Immature natural killer cell (primary cell): Measurements from ENCODE around the gene RNF220. TPM values are rescaled to one million over a fixed set of nuclear protein-coding genes. Genes with fewer than 3 reads are reported as not detected.
"Not testable (repeated sequence)": the region's sequence is repeated elsewhere in the genome, so short reads cannot be mapped to it uniquely, and the experiment has no call there.

Experiments used
- DNase-seq, 3 donors: peaks; one replicate each; pipeline ENCODE4 v3.0.0; 2022; ENCODE audit warnings: mixed read lengths in 1 of 3
- H3K27ac Mint-ChIP-seq, 6 donors: one replicate each; pipeline ENCODE4 v1.8.0; 2020; ENCODE audit warnings: mixed read lengths in 6 of 6, mild to moderate bottlenecking in 5 of 6, inconsistent platforms in 4 of 6, moderate library complexity in 3 of 6
- H3K27me3 Mint-ChIP-seq, 3 donors: one replicate each; pipeline ENCODE4 v1.8.0; 2020 to 2021; ENCODE audit warnings: low read depth in 3 of 3, mild to moderate bottlenecking in 3 of 3, mixed read lengths in 3 of 3, moderate library complexity in 3 of 3, inconsistent platforms in 1 of 3
- H3K36me3 Mint-ChIP-seq, 3 donors: one replicate each; pipeline ENCODE4 v1.8.0; 2020; ENCODE audit warnings: mixed read lengths in 3 of 3, inconsistent platforms in 2 of 3, mild to moderate bottlenecking in 2 of 3
- H3K4me1 Mint-ChIP-seq, 2 donors: one replicate each; pipeline ENCODE4 v1.8.0; 2020; ENCODE audit warnings: inconsistent platforms in 2 of 2, mild to moderate bottlenecking in 2 of 2, mixed read lengths in 2 of 2, moderate library complexity in 1 of 2
- H3K4me3 Mint-ChIP-seq, 5 donors: one replicate each; pipeline ENCODE4 v1.8.0; 2020; ENCODE audit warnings: mild to moderate bottlenecking in 5 of 5, mixed read lengths in 5 of 5, inconsistent platforms in 3 of 5, moderate library complexity in 3 of 5
- H3K9me3 Mint-ChIP-seq, 6 donors: one replicate each; pipeline ENCODE4 v1.8.0; 2020; ENCODE audit warnings: mild to moderate bottlenecking in 6 of 6, mixed read lengths in 6 of 6, inconsistent platforms in 4 of 6, moderate library complexity in 3 of 6
- polyA plus RNA-seq, 3 donors: library from polyadenylated mRNA; unstranded; fragments of 300-500 nt; fragmentation: Illumina TruSeq; gene quantifications; one replicate each; pipeline ENCODE4 v1.2.3, GENCODE V29; 2021

RNF220 gene
- polyA plus RNA-seq, 3 donors from 2014 or later: 69.4 to 107 (median 83.2) TPM

- Mint-ChIP-seq H3K4me3 (no peak overlapping the region), H3K36me3 (peaks cover 0 to 4% (median 0%) of the 10 kb centered on the region in 3 donors), H3K9me3 (no peaks in the 10 kb centered on the region)
Observed at GRCh38 chr1:44557778-44558177, 152.7 kb downstream of the RNF220 start.

GRCh38 chr1:44558883-44559282 lies 153.8 kb downstream of the RNF220 start:
- Mint-ChIP-seq H3K36me3 (peaks cover 0 to 4% (median 0%) of the 10 kb centered on the region in 3 donors), H3K4me3 (no peak overlapping the region), H3K9me3 (no peaks in the 10 kb centered on the region), H3K27me3 (peaks cover 0 to 2% (median 1%) of the 10 kb centered on the region in 3 donors), H3K27ac (peak overlapping the region in 2 of 6 donors; percentile 49 to 51), H3K4me1 (peaks cover 28 to 35% of the 10 kb centered on the region in 2 donors)
- no peak for DNase-seq

More at GRCh38 chr1:44557778-44558177, 152.7 kb downstream of the RNF220 start:
- no peak for DNase-seq
- Mint-ChIP-seq H3K27me3 (peaks cover 1 to 3% (median 3%) of the 10 kb centered on the region in 3 donors), H3K4me1 (peaks cover 28 to 33% of the 10 kb centered on the region in 2 donors), H3K27ac (no peak overlapping the region)

GRCh38 chr1:44559330-44559729 lies 154.3 kb downstream of the RNF220 start:
- peak overlapping the region in 3 of 6 donors; percentile 38 to 65 (median 49) for H3K27ac Mint-ChIP-seq
- peaks cover 28 to 35% of the 10 kb centered on the region in 2 donors for H3K4me1 Mint-ChIP-seq
- no peaks in the 10 kb centered on the region for H3K9me3 Mint-ChIP-seq
- H3K27me3 Mint-ChIP-seq: peaks cover 0 to 2% (median 1%) of the 10 kb centered on the region in 3 donors
- H3K4me3 Mint-ChIP-seq: no peak overlapping the region
- no peak for DNase-seq
- H3K36me3 Mint-ChIP-seq: peaks cover 0 to 4% (median 0%) of the 10 kb centered on the region in 3 donors

- Mint-ChIP-seq H3K36me3 (peaks cover 0 to under 1% (median 0%) of the 10 kb centered on the region in 3 donors), H3K9me3 (no peaks in the 10 kb centered on the region), H3K27ac (peak overlapping the region; percentile 75 to 94 (median 87)), H3K4me1 (peaks cover 28 to 35% of the 10 kb centered on the region in 2 donors), H3K4me3 (peak overlapping the region in 4 of 5 donors; percentile 54 to 74 (median 65)), H3K27me3 (peaks cover 0 to 2% (median 1%) of the 10 kb centered on the region in 3 donors)
- DNase-seq: no peak
Observed at GRCh38 chr1:44559913-44560312, 154.9 kb downstream of the RNF220 start.

GRCh38 chr1:44560696-44561095 lies 155.6 kb downstream of the RNF220 start:
- DNase-seq: peak; percentile 15 to 31 (median 19)
- Mint-ChIP-seq H3K4me3 (peak overlapping the region; percentile 54 to 74 (median 71)), H3K27ac (peak overlapping the region; percentile 75 to 94 (median 87)), H3K4me1 (peaks cover 28 to 35% of the 10 kb centered on the region in 2 donors)
- not testable (repeated sequence) for H3K27me3 Mint-ChIP-seq, H3K36me3 Mint-ChIP-seq, H3K9me3 Mint-ChIP-seq

- peaks cover 17 to 23% of the 10 kb centered on the region in 2 donors for H3K4me1 Mint-ChIP-seq
- H3K9me3 Mint-ChIP-seq: no peaks in the 10 kb centered on the region
- no peak for DNase-seq
- no peaks in the 10 kb centered on the region for H3K36me3 Mint-ChIP-seq
- H3K4me3 Mint-ChIP-seq: no peak overlapping the region
- no peak overlapping the region for H3K27ac Mint-ChIP-seq
- H3K27me3 Mint-ChIP-seq: peaks cover 1 to 2% (median 2%) of the 10 kb centered on the region in 3 donors
Observed at GRCh38 chr1:44565259-44565750, 160.2 kb downstream of the RNF220 start.

GRCh38 chr1:44565833-44566232 lies 160.8 kb downstream of the RNF220 start:
- Mint-ChIP-seq H3K4me3 (no peak overlapping the region), H3K36me3 (no peaks in the 10 kb centered on the region), H3K27ac (no peak overlapping the region), H3K27me3 (peaks cover 1 to 4% (median 2%) of the 10 kb centered on the region in 3 donors), H3K4me1 (peaks cover 11 to 17% of the 10 kb centered on the region in 2 donors), H3K9me3 (no peaks in the 10 kb centered on the region)
- DNase-seq: no peak

- H3K27me3 Mint-ChIP-seq: peaks cover 1 to 3% (median 2%) of the 10 kb centered on the region in 3 donors
- H3K36me3 Mint-ChIP-seq: no peaks in the 10 kb centered on the region
- DNase-seq: no peak
- no peak overlapping the region for H3K4me3 Mint-ChIP-seq
- peak overlapping the region in 1 of 6 donors; percentile 27 for H3K27ac Mint-ChIP-seq
- no peaks in the 10 kb centered on the region for H3K9me3 Mint-ChIP-seq
- H3K4me1 Mint-ChIP-seq: peaks cover 5 to 11% of the 10 kb centered on the region in 2 donors
Observed at GRCh38 chr1:44566281-44567046, 161.4 kb downstream of the RNF220 start.

GRCh38 chr1:44568128-44568900 lies 163.3 kb downstream of the RNF220 start:
- no peak overlapping the region for H3K27ac Mint-ChIP-seq
- H3K36me3 Mint-ChIP-seq: no peaks in the 10 kb centered on the region
- no peaks in the 10 kb centered on the region for H3K9me3 Mint-ChIP-seq
- H3K4me1 Mint-ChIP-seq: no peaks in the 10 kb centered on the region
- DNase-seq: no peak
- peaks cover 1 to 3% (median 2%) of the 10 kb centered on the region in 3 donors for H3K27me3 Mint-ChIP-seq
- H3K4me3 Mint-ChIP-seq: no peak overlapping the region

- Mint-ChIP-seq H3K27ac (no peak overlapping the region), H3K36me3 (no peaks in the 10 kb centered on the region), H3K9me3 (no peaks in the 10 kb centered on the region), H3K27me3 (peaks cover 1 to 3% (median 3%) of the 10 kb centered on the region in 3 donors), H3K4me1 (no peaks in the 10 kb centered on the region), H3K4me3 (no peak overlapping the region)
- DNase-seq: no peak
Observed at GRCh38 chr1:44569491-44569890, 164.4 kb downstream of the RNF220 start.

GRCh38 chr1:44571712-44572571 lies 166.9 kb downstream of the RNF220 start:
- H3K27me3 Mint-ChIP-seq: peaks cover 1 to 6% (median 3%) of the 10 kb centered on the region in 3 donors
- H3K4me3 Mint-ChIP-seq: no peak overlapping the region
- no peaks in the 10 kb centered on the region for H3K4me1 Mint-ChIP-seq
- H3K36me3 Mint-ChIP-seq: no peaks in the 10 kb centered on the region
- H3K27ac Mint-ChIP-seq: no peak overlapping the region
- no peaks in the 10 kb centered on the region for H3K9me3 Mint-ChIP-seq
- peak in 2 of 3 donors; percentile 7 to 21 for DNase-seq

GRCh38 chr1:44572572-44572879 lies 167.5 kb downstream of the RNF220 start:
- H3K9me3 Mint-ChIP-seq: no peaks in the 10 kb centered on the region
- H3K36me3 Mint-ChIP-seq: no peaks in the 10 kb centered on the region
- H3K27ac Mint-ChIP-seq: no peak overlapping the region
- no peak overlapping the region for H3K4me3 Mint-ChIP-seq
- H3K27me3 Mint-ChIP-seq: peaks cover 1 to 6% (median 1%) of the 10 kb centered on the region in 3 donors
- DNase-seq: no peak
- H3K4me1 Mint-ChIP-seq: no peaks in the 10 kb centered on the region

GRCh38 chr1:44575396-44575795 lies 170.3 kb downstream of the RNF220 start:
- Mint-ChIP-seq H3K4me1 (no peaks in the 10 kb centered on the region), H3K36me3 (no peaks in the 10 kb centered on the region)

More at GRCh38 chr1:44575396-44575795, 170.3 kb downstream of the RNF220 start:
- Mint-ChIP-seq H3K27ac (no peak overlapping the region), H3K9me3 (no peaks in the 10 kb centered on the region), H3K4me3 (no peak overlapping the region), H3K27me3 (peaks cover 0 to 6% (median 1%) of the 10 kb centered on the region in 3 donors)
- DNase-seq: no peak
